Measurements from ENCODE around the gene PIK3C2G.

Gene PIK3C2G

DNA sequence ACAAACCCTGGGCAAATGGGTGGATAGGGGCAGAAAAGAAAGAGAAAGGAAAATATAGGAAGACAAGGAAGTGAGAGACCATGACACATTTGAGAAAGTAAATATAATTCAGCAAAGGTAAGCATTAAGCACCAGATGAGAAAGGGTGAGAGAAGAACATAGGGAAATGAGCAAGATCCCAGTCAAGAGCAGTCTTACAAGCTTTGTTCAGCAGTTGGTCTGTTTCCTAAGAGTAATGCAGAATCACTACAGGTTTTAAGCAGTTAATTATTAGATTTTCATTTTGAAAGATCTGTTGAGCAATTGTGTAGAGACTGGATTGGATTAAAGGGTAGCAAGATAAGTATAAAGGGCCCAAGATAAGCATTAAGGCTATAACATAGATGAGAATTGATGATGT is 330.2 kb downstream of the PIK3C2G start:
- H3K36me3 ChIP-seq (ENCODE audit: control insufficient read depth in 1 of 2, insufficient read depth in 2 of 2, low read length in 2 of 2): no peaks in the 10 kb centered on the region
- no peak overlapping the region for H2BK12ac ChIP-seq (ENCODE audit: low read length)
- H3K14ac ChIP-seq (ENCODE audit: low read length): no peak overlapping the region
- no peaks in the 10 kb centered on the region for H3K27me3 ChIP-seq (ENCODE audit: insufficient read depth, low read length)
- H3K9me3 ChIP-seq (ENCODE audit: insufficient read depth, low read depth, low read length): no peaks in the 10 kb centered on the region
- no peak for DNase-seq
- H4K91ac ChIP-seq (ENCODE audit: low read depth, low read length): no peak overlapping the region
- no peak overlapping the region for H4K12ac ChIP-seq (ENCODE audit: low read depth, low read length)
- no peak overlapping the region for H3K27ac ChIP-seq (ENCODE audit: low read depth, low read length)
- no peak overlapping the region for H2AK5ac ChIP-seq (ENCODE audit: low read length)
- no peak overlapping the region for H3K4me2 ChIP-seq (ENCODE audit: low read length)
- no peak overlapping the region for H3K23ac ChIP-seq (ENCODE audit: low read length)
- H3K4ac ChIP-seq (ENCODE audit: low read depth, low read length): no peak overlapping the region
- H3K4me3 ChIP-seq (ENCODE audit: low read depth, low read length): no peak overlapping the region
- H3K18ac ChIP-seq (ENCODE audit: low read length): no peak overlapping the region
- no peaks in the 10 kb centered on the region for H3K4me1 ChIP-seq (ENCODE audit: control insufficient read depth in 1 of 2, insufficient read depth in 2 of 2, low read length in 2 of 2)
- no peak overlapping the region for H4K8ac ChIP-seq (ENCODE audit: low read depth, low read length)
- H3K79me2 ChIP-seq (ENCODE audit: control insufficient read depth, insufficient read depth, low read length, poor library complexity): no peaks in the 10 kb centered on the region
- no peak overlapping the region for H2BK5ac ChIP-seq (ENCODE audit: low read depth, low read length, poor library complexity)
- no peak overlapping the region for H3K9ac ChIP-seq (ENCODE audit: low read length)
- no peak overlapping the region for H2BK120ac ChIP-seq (ENCODE audit: insufficient read depth, low read length, poor library complexity)
- H2AFZ ChIP-seq (ENCODE audit: insufficient read depth, low read length, poor library complexity): no peak overlapping the region
- H3K79me1 ChIP-seq (ENCODE audit: low read length): no peaks in the 10 kb centered on the region

DNA sequence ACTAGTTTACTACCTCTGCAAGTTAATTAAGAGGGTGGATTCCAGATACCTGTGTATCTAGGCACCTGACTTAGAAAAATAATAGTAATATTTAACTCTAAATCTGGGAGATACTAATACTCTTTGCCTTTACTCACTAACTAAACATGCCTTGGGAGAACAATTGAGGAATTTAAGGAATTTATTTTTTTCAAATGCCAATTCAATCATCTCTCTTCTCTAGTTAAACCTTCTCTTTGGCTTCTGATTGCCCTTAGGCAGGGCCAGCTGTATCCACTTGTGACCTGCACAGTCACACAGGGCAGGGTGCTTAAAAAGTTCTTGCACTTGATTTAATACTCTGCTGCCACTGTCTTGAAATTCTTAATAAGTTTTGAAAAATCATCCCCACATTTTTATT is 334.1 kb downstream of the PIK3C2G start:
- no peaks in the 10 kb centered on the region for H3K9me3 ChIP-seq (ENCODE audit: insufficient read depth, low read depth, low read length)
- H2BK12ac ChIP-seq (ENCODE audit: low read length): no peak overlapping the region
- H3K27ac ChIP-seq (ENCODE audit: low read depth, low read length): no peak overlapping the region
- no peaks in the 10 kb centered on the region for H3K79me1 ChIP-seq (ENCODE audit: low read length)
- no peaks in the 10 kb centered on the region for H3K27me3 ChIP-seq (ENCODE audit: insufficient read depth, low read length)
- H3K4me3 ChIP-seq (ENCODE audit: low read depth, low read length): no peak overlapping the region
- no peak overlapping the region for H3K18ac ChIP-seq (ENCODE audit: low read length)
- no peak overlapping the region for H3K23ac ChIP-seq (ENCODE audit: low read length)
- no peak overlapping the region for H4K91ac ChIP-seq (ENCODE audit: low read depth, low read length)
- no peak overlapping the region for H2AFZ ChIP-seq (ENCODE audit: insufficient read depth, low read length, poor library complexity)
- H3K4me1 ChIP-seq (ENCODE audit: control insufficient read depth in 1 of 2, insufficient read depth in 2 of 2, low read length in 2 of 2): no peaks in the 10 kb centered on the region
- H3K36me3 ChIP-seq (ENCODE audit: control insufficient read depth in 1 of 2, insufficient read depth in 2 of 2, low read length in 2 of 2): no peaks in the 10 kb centered on the region
- no peak for DNase-seq
- H3K9ac ChIP-seq (ENCODE audit: low read length): no peak overlapping the region
- H2AK5ac ChIP-seq (ENCODE audit: low read length): no peak overlapping the region
- H2BK5ac ChIP-seq (ENCODE audit: low read depth, low read length, poor library complexity): no peak overlapping the region
- no peak overlapping the region for H3K14ac ChIP-seq (ENCODE audit: low read length)
- no peak overlapping the region for H3K4me2 ChIP-seq (ENCODE audit: low read length)
- H3K79me2 ChIP-seq (ENCODE audit: control insufficient read depth, insufficient read depth, low read length, poor library complexity): no peaks in the 10 kb centered on the region
- H4K12ac ChIP-seq (ENCODE audit: low read depth, low read length): no peak overlapping the region
- H3K4ac ChIP-seq (ENCODE audit: low read depth, low read length): no peak overlapping the region
- no peak overlapping the region for H2BK120ac ChIP-seq (ENCODE audit: insufficient read depth, low read length, poor library complexity)
- no peak overlapping the region for H4K8ac ChIP-seq (ENCODE audit: low read depth, low read length)

DNA sequence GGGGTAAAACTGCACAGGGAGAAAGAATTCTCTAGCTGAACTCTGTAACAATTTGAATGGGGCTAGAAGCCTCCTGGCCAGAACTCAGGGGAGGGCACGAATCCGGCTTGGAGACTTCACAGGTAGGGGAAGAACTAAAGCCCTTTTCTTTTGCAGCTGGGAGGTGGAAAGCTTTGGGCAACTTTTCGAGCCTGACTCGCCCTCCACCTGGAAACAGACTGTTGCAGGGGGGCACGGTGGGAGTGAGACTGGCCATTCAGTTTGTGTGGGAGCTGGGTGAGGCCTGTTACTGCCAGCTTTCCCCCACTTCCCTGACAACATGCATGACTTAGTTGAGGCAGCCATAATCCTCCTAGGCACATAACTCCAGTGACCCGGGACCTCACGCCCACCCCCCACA is 340.6 kb downstream of the PIK3C2G start:
- Histone ChIP-seq H3K18ac (ENCODE audit: low read length) (no peak overlapping the region), H3K4ac (ENCODE audit: low read depth, low read length) (no peak overlapping the region), H3K4me1 (ENCODE audit: control insufficient read depth in 1 of 2, insufficient read depth in 2 of 2, low read length in 2 of 2) (no peaks in the 10 kb centered on the region), H2AFZ (ENCODE audit: insufficient read depth, low read length, poor library complexity) (no peak overlapping the region), H4K8ac (ENCODE audit: low read depth, low read length) (no peak overlapping the region), H3K23ac (ENCODE audit: low read length) (no peak overlapping the region), H3K14ac (ENCODE audit: low read length) (no peak overlapping the region), H2BK12ac (ENCODE audit: low read length) (no peak overlapping the region), H3K79me2 (ENCODE audit: control insufficient read depth, insufficient read depth, low read length, poor library complexity) (no peaks in the 10 kb centered on the region), H3K27me3 (ENCODE audit: insufficient read depth, low read length) (no peaks in the 10 kb centered on the region), H3K9me3 (ENCODE audit: insufficient read depth, low read depth, low read length) (no peaks in the 10 kb centered on the region), H2BK120ac (ENCODE audit: insufficient read depth, low read length, poor library complexity) (no peak overlapping the region), H3K4me3 (ENCODE audit: low read depth, low read length) (peak overlapping the region; percentile 16), H3K36me3 (ENCODE audit: control insufficient read depth in 1 of 2, insufficient read depth in 2 of 2, low read length in 2 of 2) (no peaks in the 10 kb centered on the region), H3K4me2 (ENCODE audit: low read length) (no peak overlapping the region), H3K79me1 (ENCODE audit: low read length) (no peaks in the 10 kb centered on the region), H2BK5ac (ENCODE audit: low read depth, low read length, poor library complexity) (no peak overlapping the region), H3K9ac (ENCODE audit: low read length) (no peak overlapping the region), H4K12ac (ENCODE audit: low read depth, low read length) (no peak overlapping the region), H3K27ac (ENCODE audit: low read depth, low read length) (no peak overlapping the region), H2AK5ac (ENCODE audit: low read length) (no peak overlapping the region), H4K91ac (ENCODE audit: low read depth, low read length) (no peak overlapping the region)
- DNase-seq: no peak
- WGBS (ENCODE audit: extremely low coverage, insufficient coverage, insufficient read length): no CpG with 5 or more reads among the region's 7 CpGs

DNA sequence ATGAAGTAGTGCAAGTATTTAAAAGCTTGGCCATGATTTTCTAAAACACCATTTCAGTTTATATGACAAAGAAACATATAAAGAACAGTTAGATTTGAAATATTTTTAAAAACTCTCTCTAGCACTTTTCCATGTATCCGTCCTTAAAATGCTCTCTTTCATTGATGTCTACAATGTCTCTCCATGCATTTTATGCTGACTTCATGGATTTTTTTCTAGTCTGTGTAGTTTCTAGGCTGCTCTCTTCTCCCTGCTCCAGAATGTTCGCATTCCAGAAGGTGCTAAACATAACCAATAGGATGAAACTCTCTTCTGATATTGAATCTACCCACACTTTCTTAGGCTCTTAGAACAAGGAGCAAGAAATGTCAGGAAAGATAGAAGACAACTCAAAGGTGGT is 351.7 kb downstream of the PIK3C2G start:
- DNase-seq: no peak
- no peak overlapping the region for H4K12ac ChIP-seq (ENCODE audit: low read depth, low read length)
- no peak overlapping the region for H2AK5ac ChIP-seq (ENCODE audit: low read length)
- no peaks in the 10 kb centered on the region for H3K4me1 ChIP-seq (ENCODE audit: control insufficient read depth in 1 of 2, insufficient read depth in 2 of 2, low read length in 2 of 2)
- H3K27me3 ChIP-seq (ENCODE audit: insufficient read depth, low read length): no peaks in the 10 kb centered on the region
- no peak overlapping the region for H2AFZ ChIP-seq (ENCODE audit: insufficient read depth, low read length, poor library complexity)
- H3K4me3 ChIP-seq (ENCODE audit: low read depth, low read length): no peak overlapping the region
- no peak overlapping the region for H4K91ac ChIP-seq (ENCODE audit: low read depth, low read length)
- H3K4ac ChIP-seq (ENCODE audit: low read depth, low read length): no peak overlapping the region
- H3K23ac ChIP-seq (ENCODE audit: low read length): no peak overlapping the region
- H3K14ac ChIP-seq (ENCODE audit: low read length): no peak overlapping the region
- no peaks in the 10 kb centered on the region for H3K9me3 ChIP-seq (ENCODE audit: insufficient read depth, low read depth, low read length)
- no peak overlapping the region for H3K27ac ChIP-seq (ENCODE audit: low read depth, low read length)
- H3K4me2 ChIP-seq (ENCODE audit: low read length): no peak overlapping the region
- WGBS (ENCODE audit: extremely low coverage, insufficient coverage, insufficient read length): no CpG with 5 or more reads among the region's 2 CpGs
- no peaks in the 10 kb centered on the region for H3K79me2 ChIP-seq (ENCODE audit: control insufficient read depth, insufficient read depth, low read length, poor library complexity)
- H3K36me3 ChIP-seq (ENCODE audit: control insufficient read depth in 1 of 2, insufficient read depth in 2 of 2, low read length in 2 of 2): no peaks in the 10 kb centered on the region
- H3K9ac ChIP-seq (ENCODE audit: low read length): no peak overlapping the region
- no peak overlapping the region for H3K18ac ChIP-seq (ENCODE audit: low read length)
- no peak overlapping the region for H2BK12ac ChIP-seq (ENCODE audit: low read length)
- no peak overlapping the region for H4K8ac ChIP-seq (ENCODE audit: low read depth, low read length)
- no peak overlapping the region for H2BK5ac ChIP-seq (ENCODE audit: low read depth, low read length, poor library complexity)
- H3K79me1 ChIP-seq (ENCODE audit: low read length): no peaks in the 10 kb centered on the region
- H2BK120ac ChIP-seq (ENCODE audit: insufficient read depth, low read length, poor library complexity): no peak overlapping the region

DNA sequence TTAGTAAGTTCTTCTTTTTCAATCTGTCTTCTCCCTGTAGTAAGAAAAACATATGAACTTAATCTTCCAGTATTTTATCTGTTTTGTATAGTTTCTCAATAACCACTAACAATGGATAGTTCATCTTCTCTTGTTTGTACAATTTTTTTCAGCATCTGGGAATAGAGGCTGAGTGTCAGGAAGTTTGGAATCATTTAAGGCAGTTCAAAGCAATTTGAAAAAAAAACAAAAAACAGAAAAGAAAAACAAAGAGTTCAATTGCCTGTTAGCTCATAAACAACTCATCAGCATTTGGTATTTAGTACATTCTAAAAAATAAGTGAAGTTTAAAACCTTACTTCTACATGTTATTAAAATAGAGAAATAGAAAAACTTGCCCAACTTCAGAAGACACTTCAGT is 359.7 kb downstream of the PIK3C2G start:
- Histone ChIP-seq H3K4me2 (ENCODE audit: low read length) (no peak overlapping the region), H3K79me1 (ENCODE audit: low read length) (no peaks in the 10 kb centered on the region), H4K12ac (ENCODE audit: low read depth, low read length) (no peak overlapping the region), H2BK5ac (ENCODE audit: low read depth, low read length, poor library complexity) (no peak overlapping the region), H3K36me3 (ENCODE audit: control insufficient read depth in 1 of 2, insufficient read depth in 2 of 2, low read length in 2 of 2) (no peaks in the 10 kb centered on the region), H3K4me1 (ENCODE audit: control insufficient read depth in 1 of 2, insufficient read depth in 2 of 2, low read length in 2 of 2) (no peaks in the 10 kb centered on the region), H3K4me3 (ENCODE audit: low read depth, low read length) (no peak overlapping the region), H2AK5ac (ENCODE audit: low read length) (no peak overlapping the region), H2AFZ (ENCODE audit: insufficient read depth, low read length, poor library complexity) (no peak overlapping the region), H3K4ac (ENCODE audit: low read depth, low read length) (no peak overlapping the region), H3K18ac (ENCODE audit: low read length) (no peak overlapping the region), H3K79me2 (ENCODE audit: control insufficient read depth, insufficient read depth, low read length, poor library complexity) (no peaks in the 10 kb centered on the region), H3K9ac (ENCODE audit: low read length) (no peak overlapping the region), H2BK12ac (ENCODE audit: low read length) (no peak overlapping the region), H4K91ac (ENCODE audit: low read depth, low read length) (no peak overlapping the region), H4K8ac (ENCODE audit: low read depth, low read length) (no peak overlapping the region), H3K23ac (ENCODE audit: low read length) (no peak overlapping the region), H3K27ac (ENCODE audit: low read depth, low read length) (no peak overlapping the region), H3K27me3 (ENCODE audit: insufficient read depth, low read length) (no peaks in the 10 kb centered on the region), H3K14ac (ENCODE audit: low read length) (no peak overlapping the region), H3K9me3 (ENCODE audit: insufficient read depth, low read depth, low read length) (no peaks in the 10 kb centered on the region), H2BK120ac (ENCODE audit: insufficient read depth, low read length, poor library complexity) (no peak overlapping the region)
- DNase-seq: no peak
